GM23338 (cell line): ENCODE results near the gene ANXA3. TPM values are rescaled to one million over a fixed set of nuclear protein-coding genes. Genes with fewer than 3 reads are reported as not detected.
"Not testable (repeated sequence)": the region's sequence is repeated elsewhere in the genome, so short reads cannot be mapped to it uniquely, and the experiment has no call there.

Experiments
- ATAC-seq: fragments of 200-7000 bp; cut with Tn5 transposase; 3 replicates; pipeline ENCODE4 v1.9.1; 2020
- DNase-seq: peaks from one replicate; pipeline ENCODE4 v3.0.0-alpha.2; 2015; ENCODE audit warnings: low spot score
- H2AFZ ChIP-seq: fragments of 200-600 bp; sonication (generic); 2 replicates; pipeline ENCODE4 v1.8.0; 2016; ENCODE audit warnings: antibody characterized with exemption, mild to moderate bottlenecking, moderate library complexity
- H3F3A ChIP-seq: fragments of 200-600 bp; sonication (generic); replicated peaks from 2 replicates; pipeline ENCODE4 v1.8.0; 2017; ENCODE audit warnings: antibody characterized with exemption, mixed run types, low read depth
- H3K27ac ChIP-seq: fragments of 200-600 bp; sonication (generic); 2 replicates; pipeline ENCODE4 v1.6.1; 2016; ENCODE audit warnings: low read depth
- H3K27me3 ChIP-seq: fragments of 200-600 bp; sonication (generic); 2 replicates; pipeline ENCODE4 v1.8.0; 2016; ENCODE audit warnings: mild to moderate bottlenecking, mixed run types, moderate library complexity; ENCODE audit not compliant: insufficient read depth
- H3K36me3 ChIP-seq: fragments of 200-600 bp; sonication (generic); 2 replicates; pipeline ENCODE4 v1.8.0; 2016; ENCODE audit warnings: mild to moderate bottlenecking; ENCODE audit not compliant: insufficient read depth
- H3K4me1 ChIP-seq: fragments of 200-600 bp; sonication (generic); 2 replicates; pipeline ENCODE4 v1.8.0; 2016; ENCODE audit warnings: mild to moderate bottlenecking, moderate library complexity; ENCODE audit not compliant: insufficient read depth
- H3K4me2 ChIP-seq: fragments of 200-600 bp; sonication (generic); 2 replicates; pipeline ENCODE4 v1.7.1; 2017; ENCODE audit warnings: mixed run types
- H3K4me3 ChIP-seq: fragments of 200-600 bp; sonication (generic); 2 replicates; pipeline ENCODE4 v1.6.1; 2016; ENCODE audit warnings: mixed run types
- H3K79me2 ChIP-seq: fragments of 200-600 bp; sonication (generic); replicated peaks from 2 replicates; pipeline ENCODE4 v1.8.0; 2017; ENCODE audit warnings: mild to moderate bottlenecking; ENCODE audit not compliant: insufficient read depth
- H3K9me2 ChIP-seq: fragments of 200-600 bp; sonication (generic); 2 replicates; pipeline ENCODE4 v1.8.0; 2017; ENCODE audit not compliant: insufficient read depth
- H4K20me1 ChIP-seq: fragments of 200-600 bp; sonication (generic); replicated peaks from 2 replicates; pipeline ENCODE4 v1.8.0; 2017; ENCODE audit warnings: mild to moderate bottlenecking; ENCODE audit not compliant: insufficient read depth
- H3K27ac Mint-ChIP-seq: 2 replicates; pipeline ENCODE4 v1.8.0; 2020; ENCODE audit warnings: inconsistent platforms, mild to moderate bottlenecking, moderate library complexity, mixed read lengths
- H3K27me3 Mint-ChIP-seq: 3 replicates; pipeline ENCODE4 v1.8.0; 2022; ENCODE audit warnings: low read depth, mild to moderate bottlenecking, moderate library complexity, mixed read lengths, inconsistent platforms; ENCODE audit not compliant: insufficient read depth, poor library complexity
- H3K36me3 Mint-ChIP-seq: 3 replicates; pipeline ENCODE4 v1.8.0; 2021; ENCODE audit warnings: low read depth, mild to moderate bottlenecking, inconsistent platforms, moderate library complexity, mixed read lengths
- H3K4me1 Mint-ChIP-seq: 3 replicates; pipeline ENCODE4 v1.8.0; 2020; ENCODE audit warnings: mild to moderate bottlenecking, inconsistent platforms, mixed read lengths
- H3K4me3 Mint-ChIP-seq: 3 replicates; pipeline ENCODE4 v1.8.0; 2021; ENCODE audit warnings: moderate library complexity, mild to moderate bottlenecking, inconsistent platforms, mixed read lengths
- H3K9me3 Mint-ChIP-seq: 3 replicates; pipeline ENCODE4 v1.8.0; 2020; ENCODE audit warnings: moderate library complexity, mild to moderate bottlenecking, inconsistent platforms, mixed read lengths
- EZH2 ChIP-seq: fragments of 200-600 bp; sonication (generic); IDR thresholded peaks from one replicate; pipeline ENCODE4 v1.8.0; 2017; ENCODE audit warnings: antibody characterized with exemption, mild to moderate bottlenecking, low read depth; ENCODE audit not compliant: unreplicated experiment
- JUNB ChIP-seq: IDR thresholded peaks from one replicate; pipeline ENCODE4 v1.6.1; 2016; ENCODE audit warnings: antibody characterized with exemption; ENCODE audit not compliant: unreplicated experiment
- STAT1 ChIP-seq: IDR thresholded peaks from one replicate; pipeline ENCODE4 v1.6.1; 2016; ENCODE audit warnings: antibody characterized with exemption; ENCODE audit not compliant: unreplicated experiment
- polyA plus RNA-seq: library from polyadenylated mRNA; unstranded; fragments of >200 nt; fragmentation: Nextera tagmentation; extraction: Ambion mirVana; gene quantifications from 2 replicates; pipeline ENCODE4 v1.2.1, GENCODE V29; 2016
- total RNA-seq: library from RNA; depleted of rRNA; stranded (reverse); fragments of >200 nt; shearing (Covaris generic); gene quantifications from 2 replicates; pipeline ENCODE4 v1.2.3, GENCODE V29; 2014
- TF ChIP-seq, protein P1 (sequence below): fragments of 250-450 bp; sonication (Bioruptor Pico); IDR thresholded peaks from 2 replicates; pipeline ENCODE4 v1.5.0; 2020; ENCODE audit warnings: mild to moderate bottlenecking, moderate library complexity
- TF ChIP-seq, protein P2 (sequence below), 2 experiments: fragments of 200-600 bp in 1 of 2; sonication (generic) in 1 of 2; conservative IDR thresholded peaks; 2 replicates each; pipeline versions ENCODE4 v1.5.1 to v1.6.1; 2016 to 2017; ENCODE audit warnings: antibody characterized with exemption in 2 of 2, low read depth in 2 of 2, mild to moderate bottlenecking in 2 of 2, moderate library complexity in 1 of 2

ANXA3 gene
- total and polyA plus RNA-seq, 2 experiments from 2014 or later, result 20.3 to 31.5 TPM

DNA sequence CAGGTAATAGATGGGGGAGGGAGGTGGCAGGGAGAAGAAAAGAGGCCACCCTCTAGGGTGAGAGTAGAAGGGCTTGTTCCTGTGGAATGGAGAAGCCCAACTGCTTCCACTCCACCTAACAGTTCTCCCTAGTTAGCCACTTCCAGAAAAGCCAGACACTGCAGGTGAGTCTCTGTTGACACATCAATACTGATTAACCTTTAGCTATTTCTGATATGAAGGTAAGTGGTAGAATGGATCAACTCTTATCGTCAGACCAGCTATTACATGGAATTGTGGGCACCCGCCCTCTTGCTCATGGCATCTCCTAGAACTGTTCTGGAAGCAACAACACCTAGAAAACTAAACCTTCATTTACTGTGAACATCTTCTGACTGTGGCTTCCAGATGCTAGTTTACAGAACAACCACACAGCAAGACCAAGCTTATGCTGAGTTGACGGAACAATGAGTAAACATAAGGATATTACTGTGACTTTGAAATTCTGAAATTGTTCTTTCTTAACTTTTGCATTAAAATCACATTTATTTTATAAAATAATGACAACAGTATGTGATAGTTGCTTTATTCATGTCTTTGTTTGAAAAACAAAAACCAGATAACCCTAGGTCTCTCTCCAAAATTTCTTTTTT lies 44.7 kb downstream of the ANXA3 start (continued):
- TF ChIP-seq, protein P1, sequence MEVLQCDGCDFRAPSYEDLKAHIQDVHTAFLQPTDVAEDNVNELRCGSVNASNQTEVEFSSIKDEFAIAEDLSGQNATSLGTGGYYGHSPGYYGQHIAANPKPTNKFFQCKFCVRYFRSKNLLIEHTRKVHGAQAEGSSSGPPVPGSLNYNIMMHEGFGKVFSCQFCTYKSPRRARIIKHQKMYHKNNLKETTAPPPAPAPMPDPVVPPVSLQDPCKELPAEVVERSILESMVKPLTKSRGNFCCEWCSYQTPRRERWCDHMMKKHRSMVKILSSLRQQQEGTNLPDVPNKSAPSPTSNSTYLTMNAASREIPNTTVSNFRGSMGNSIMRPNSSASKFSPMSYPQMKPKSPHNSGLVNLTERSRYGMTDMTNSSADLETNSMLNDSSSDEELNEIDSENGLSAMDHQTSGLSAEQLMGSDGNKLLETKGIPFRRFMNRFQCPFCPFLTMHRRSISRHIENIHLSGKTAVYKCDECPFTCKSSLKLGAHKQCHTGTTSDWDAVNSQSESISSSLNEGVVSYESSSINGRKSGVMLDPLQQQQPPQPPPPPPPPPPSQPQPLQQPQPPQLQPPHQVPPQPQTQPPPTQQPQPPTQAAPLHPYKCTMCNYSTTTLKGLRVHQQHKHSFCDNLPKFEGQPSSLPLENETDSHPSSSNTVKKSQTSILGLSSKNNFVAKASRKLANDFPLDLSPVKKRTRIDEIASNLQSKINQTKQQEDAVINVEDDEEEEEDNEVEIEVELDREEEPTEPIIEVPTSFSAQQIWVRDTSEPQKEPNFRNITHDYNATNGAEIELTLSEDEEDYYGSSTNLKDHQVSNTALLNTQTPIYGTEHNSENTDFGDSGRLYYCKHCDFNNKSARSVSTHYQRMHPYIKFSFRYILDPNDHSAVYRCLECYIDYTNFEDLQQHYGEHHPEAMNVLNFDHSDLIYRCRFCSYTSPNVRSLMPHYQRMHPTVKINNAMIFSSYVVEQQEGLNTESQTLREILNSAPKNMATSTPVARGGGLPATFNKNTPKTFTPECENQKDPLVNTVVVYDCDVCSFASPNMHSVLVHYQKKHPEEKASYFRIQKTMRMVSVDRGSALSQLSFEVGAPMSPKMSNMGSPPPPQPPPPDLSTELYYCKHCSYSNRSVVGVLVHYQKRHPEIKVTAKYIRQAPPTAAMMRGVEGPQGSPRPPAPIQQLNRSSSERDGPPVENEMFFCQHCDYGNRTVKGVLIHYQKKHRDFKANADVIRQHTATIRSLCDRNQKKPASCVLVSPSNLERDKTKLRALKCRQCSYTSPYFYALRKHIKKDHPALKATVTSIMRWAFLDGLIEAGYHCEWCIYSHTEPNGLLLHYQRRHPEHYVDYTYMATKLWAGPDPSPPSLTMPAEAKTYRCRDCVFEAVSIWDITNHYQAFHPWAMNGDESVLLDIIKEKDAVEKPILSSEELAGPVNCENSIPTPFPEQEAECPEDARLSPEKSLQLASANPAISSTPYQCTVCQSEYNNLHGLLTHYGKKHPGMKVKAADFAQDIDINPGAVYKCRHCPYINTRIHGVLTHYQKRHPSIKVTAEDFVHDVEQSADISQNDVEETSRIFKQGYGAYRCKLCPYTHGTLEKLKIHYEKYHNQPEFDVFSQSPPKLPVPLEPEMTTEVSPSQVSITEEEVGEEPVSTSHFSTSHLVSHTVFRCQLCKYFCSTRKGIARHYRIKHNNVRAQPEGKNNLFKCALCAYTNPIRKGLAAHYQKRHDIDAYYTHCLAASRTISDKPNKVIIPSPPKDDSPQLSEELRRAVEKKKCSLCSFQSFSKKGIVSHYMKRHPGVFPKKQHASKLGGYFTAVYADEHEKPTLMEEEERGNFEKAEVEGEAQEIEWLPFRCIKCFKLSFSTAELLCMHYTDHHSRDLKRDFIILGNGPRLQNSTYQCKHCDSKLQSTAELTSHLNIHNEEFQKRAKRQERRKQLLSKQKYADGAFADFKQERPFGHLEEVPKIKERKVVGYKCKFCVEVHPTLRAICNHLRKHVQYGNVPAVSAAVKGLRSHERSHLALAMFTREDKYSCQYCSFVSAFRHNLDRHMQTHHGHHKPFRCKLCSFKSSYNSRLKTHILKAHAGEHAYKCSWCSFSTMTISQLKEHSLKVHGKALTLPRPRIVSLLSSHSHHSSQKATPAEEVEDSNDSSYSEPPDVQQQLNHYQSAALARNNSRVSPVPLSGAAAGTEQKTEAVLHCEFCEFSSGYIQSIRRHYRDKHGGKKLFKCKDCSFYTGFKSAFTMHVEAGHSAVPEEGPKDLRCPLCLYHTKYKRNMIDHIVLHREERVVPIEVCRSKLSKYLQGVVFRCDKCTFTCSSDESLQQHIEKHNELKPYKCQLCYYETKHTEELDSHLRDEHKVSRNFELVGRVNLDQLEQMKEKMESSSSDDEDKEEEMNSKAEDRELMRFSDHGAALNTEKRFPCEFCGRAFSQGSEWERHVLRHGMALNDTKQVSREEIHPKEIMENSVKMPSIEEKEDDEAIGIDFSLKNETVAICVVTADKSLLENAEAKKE, result no peak
- TF ChIP-seq STAT1 (no peak), EZH2 (no peak), JUNB (no peak)
- TF ChIP-seq, protein P2, sequence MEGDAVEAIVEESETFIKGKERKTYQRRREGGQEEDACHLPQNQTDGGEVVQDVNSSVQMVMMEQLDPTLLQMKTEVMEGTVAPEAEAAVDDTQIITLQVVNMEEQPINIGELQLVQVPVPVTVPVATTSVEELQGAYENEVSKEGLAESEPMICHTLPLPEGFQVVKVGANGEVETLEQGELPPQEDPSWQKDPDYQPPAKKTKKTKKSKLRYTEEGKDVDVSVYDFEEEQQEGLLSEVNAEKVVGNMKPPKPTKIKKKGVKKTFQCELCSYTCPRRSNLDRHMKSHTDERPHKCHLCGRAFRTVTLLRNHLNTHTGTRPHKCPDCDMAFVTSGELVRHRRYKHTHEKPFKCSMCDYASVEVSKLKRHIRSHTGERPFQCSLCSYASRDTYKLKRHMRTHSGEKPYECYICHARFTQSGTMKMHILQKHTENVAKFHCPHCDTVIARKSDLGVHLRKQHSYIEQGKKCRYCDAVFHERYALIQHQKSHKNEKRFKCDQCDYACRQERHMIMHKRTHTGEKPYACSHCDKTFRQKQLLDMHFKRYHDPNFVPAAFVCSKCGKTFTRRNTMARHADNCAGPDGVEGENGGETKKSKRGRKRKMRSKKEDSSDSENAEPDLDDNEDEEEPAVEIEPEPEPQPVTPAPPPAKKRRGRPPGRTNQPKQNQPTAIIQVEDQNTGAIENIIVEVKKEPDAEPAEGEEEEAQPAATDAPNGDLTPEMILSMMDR (conservative IDR thresholded peaks at IDR 0.05; ENCODE audit: low read depth in 2 of 2), result no peak

DNA sequence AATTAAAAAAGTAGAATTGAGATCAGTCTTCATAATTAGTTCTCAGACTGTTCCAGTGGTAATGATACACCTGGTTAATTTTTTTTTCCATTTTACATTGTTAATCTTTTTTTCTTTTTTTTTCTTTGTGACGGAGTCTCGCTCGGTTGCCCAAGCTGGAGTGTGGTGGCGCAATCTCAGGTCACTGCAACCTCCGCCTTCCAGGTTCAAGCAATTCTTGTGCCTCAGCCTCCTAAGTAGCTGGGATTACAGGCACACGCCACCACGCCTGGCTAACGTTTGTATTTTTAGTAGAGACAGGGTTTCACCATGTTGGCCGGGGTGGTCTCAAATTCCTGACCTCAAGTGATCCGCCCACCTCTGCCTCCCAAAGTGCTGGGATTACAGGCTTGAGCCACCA lies 46.9 kb downstream of the ANXA3 start:
- H3K4me1 ChIP-seq, DNase-seq, H3K9me2 ChIP-seq, H2AFZ ChIP-seq, H3K27ac Mint-ChIP-seq, H3K27me3 ChIP-seq, H3K4me1 Mint-ChIP-seq, H3K36me3 ChIP-seq, H3K79me2 ChIP-seq, H3F3A ChIP-seq, H3K27me3 Mint-ChIP-seq, H3K4me3 Mint-ChIP-seq, H3K27ac ChIP-seq, H4K20me1 ChIP-seq, H3K4me2 ChIP-seq, H3K9me3 Mint-ChIP-seq, H3K4me3 ChIP-seq, ATAC-seq: not testable (repeated sequence)
- H3K36me3 Mint-ChIP-seq, result peaks cover 16% of the 10 kb centered on the region; the same call in 2 of the 3 replicates
